ENCODE measurements around the gene TSGA10IP. TPM values are rescaled to one million over a fixed set of nuclear protein-coding genes. Genes with fewer than 3 reads are reported as not detected.
A peak's percentile ranks its signal among the peaks of the same experiment; 100 is the strongest.
"Not testable (repeated sequence)": the region's sequence is repeated elsewhere in the genome, so short reads cannot be mapped to it uniquely, and the experiment has no call there.

TSGA10IP gene
- total RNA-seq, 1 donor from 2014 or later, result not detected

DNA sequence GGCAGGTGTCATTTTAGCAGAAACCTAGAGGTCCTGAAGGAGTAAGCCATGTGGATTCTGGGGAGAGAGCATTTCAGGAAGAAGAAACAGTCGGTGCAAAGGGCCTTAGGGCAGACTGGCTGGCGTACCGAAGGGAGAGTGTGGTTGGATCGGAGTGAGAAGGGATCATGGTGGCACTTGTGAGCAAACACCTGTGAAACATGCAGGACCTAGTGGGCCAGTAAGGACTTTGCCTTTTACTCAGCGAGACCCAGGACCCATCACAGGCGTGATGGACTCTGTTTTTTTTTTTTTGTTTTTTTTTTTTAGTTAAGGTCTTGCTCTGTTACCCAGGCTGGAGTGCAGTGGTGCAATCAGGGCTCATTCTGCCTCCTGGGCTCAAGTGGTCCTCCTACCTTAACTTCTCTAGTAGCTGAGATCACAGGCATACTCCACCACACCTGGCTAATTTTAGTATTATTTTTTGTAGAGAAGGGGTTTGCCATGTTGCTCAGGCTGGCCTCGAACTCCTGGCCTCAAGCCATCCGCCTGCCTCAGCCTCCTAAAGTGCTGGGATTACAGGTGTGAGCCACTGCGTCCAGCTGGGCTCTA lies 3.5 kb upstream of the TSGA10IP start:
- intact Hi-C loops (cut with DNase I), result no loop called here
- DNase-seq (ENCODE audit: missing footprints) (no peak), ATAC-seq (no peak)

DNA sequence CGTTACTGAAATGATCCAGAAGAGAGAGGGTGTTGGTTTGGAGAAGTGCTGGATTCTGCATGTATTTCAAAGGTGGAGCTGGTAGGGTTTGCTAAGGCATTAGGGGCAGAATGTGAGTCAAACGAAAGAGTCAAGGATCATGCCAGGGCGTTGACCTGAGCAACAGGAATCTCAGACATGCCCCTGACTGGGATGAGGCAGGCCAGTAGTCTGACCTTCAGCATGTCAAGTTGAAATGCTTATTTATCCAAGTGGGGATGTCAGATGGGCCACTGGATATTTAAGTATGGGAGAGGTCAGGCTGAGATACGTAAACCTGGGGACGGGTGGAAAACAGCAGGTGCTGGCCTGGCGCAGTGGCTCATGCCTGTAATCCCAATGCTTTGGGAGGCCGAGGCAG lies 2.7 kb upstream of the TSGA10IP start:
- ATAC-seq (no peak), DNase-seq (ENCODE audit: missing footprints) (no peak)
- intact Hi-C loops (cut with DNase I), result no loop called here

DNA sequence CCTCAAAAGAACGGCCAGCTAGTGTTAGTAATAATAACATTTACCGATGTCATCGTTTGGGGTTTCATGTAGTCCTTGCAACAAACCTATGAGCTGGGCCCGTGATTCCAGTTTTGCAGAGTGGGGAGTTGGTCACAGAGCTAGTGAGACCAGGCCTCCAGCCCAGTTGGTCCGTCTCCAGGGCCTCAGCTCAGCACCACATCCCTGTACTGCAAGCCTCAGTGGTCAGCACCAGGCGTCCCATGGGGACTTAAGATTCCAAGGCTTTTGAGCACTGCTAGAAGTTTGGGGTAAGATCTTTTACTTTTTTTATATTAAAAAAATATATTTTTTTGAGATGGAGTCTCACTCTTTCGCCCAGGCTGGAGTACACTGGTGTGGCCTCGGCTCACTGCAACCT lies 1.1 kb upstream of the TSGA10IP start:
- ATAC-seq (no peak), DNase-seq (ENCODE audit: missing footprints) (no peak)
- intact Hi-C loops (cut with DNase I), result no loop called here

DNA sequence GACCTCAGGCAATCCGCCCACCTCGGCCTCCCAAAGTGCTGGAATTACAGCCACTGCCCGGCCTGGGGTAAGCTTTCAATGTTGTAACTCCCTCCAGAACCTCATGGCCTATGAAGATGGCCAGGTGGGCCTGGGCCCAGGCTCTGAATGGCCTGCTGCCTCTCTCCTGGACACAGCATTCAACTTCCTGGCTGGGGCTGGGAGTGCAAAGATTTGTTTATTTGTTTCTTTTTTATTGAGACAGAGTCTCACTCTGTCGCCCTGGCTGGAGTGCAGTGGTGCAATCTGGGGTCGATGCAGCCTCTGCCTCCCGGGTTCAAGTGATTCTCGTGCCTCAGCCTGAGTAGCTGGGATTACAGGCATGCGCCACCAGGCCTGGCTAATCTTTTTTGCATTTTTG lies 513 bp upstream of the TSGA10IP start:
- ATAC-seq (no peak), DNase-seq (ENCODE audit: missing footprints) (no peak)
- intact Hi-C loops (cut with DNase I), result no loop called here

DNA sequence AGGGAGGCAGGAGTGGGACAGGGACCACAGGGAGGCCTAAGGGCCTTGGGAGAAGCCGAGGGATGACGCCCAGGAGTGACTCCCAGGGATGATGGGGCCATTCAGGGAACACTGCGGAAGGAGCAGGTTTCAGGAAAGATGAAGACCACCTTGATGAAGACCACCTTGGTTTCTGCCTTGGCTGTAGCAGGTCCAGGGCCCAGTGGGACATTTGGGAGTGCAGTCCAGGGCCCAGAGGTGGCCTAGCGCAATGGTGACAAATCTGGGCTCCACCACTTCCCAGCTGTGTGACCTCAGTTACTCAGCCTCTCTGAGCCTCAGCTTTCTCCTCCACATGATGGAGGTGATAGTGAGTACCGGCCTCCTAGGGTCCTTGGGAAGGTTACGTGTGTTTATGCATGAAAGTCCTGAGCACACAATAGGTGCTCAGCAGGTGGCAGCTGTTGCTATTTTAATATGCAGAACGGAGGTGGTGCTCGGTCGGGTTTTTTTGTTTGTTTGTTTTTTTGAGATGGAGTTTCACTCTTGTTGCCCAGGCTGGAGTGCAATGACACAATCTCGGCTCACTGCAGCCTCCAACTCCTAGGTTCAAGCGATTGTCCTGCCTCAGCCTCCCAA lies 770 bp downstream of the TSGA10IP start:
- intact Hi-C loops (cut with DNase I), result no loop called here
- no peak for DNase-seq (ENCODE audit: missing footprints)
- ATAC-seq, result no peak

DNA sequence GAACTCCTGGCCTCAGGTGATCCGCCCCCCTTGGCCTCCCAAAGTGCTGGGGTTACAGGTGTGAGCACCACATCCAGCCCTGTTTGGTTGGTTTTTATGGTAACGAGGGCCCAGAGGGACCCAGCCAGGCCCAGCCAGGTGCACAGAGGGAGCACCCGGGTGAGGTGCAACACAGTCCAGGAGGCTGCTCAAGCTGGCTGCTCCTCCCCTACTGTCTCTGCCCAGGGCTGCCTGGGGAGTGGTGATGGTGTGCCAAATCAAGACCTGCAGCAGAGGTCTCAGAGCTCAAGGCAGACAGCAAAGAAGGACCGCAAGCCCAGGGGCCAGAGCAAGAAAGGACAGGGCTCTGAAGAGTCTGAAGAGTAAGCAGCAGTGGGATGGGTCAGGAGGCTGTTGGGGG lies 1.4 kb downstream of the TSGA10IP start:
- ATAC-seq (no peak), DNase-seq (ENCODE audit: missing footprints) (no peak)
- intact Hi-C loops (cut with DNase I), result no loop called here

DNA sequence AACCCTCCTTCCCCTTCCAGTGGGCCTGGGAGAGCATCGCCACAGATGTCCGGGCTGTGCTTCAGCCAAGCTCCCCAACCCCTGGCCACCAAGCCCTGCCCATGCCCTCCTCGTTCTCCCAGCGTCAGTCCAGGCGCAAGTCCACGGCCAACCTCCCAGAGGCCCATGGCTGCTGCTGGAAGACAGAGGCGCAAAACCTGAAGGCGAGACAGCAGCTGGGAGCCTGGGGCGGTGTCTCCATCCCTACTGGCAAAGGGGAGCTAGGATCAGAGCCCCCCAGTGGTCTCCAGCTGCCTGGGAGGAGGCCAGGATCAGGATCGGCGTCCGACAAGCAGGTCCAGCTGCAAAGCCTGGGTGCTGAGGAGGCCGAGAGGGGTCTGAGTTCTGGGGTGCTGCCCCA lies 1.9 kb downstream of the TSGA10IP start:
- DNase-seq (ENCODE audit: missing footprints) (no peak), ATAC-seq (no peak)
- intact Hi-C loops (cut with DNase I), result no loop called here

DNA sequence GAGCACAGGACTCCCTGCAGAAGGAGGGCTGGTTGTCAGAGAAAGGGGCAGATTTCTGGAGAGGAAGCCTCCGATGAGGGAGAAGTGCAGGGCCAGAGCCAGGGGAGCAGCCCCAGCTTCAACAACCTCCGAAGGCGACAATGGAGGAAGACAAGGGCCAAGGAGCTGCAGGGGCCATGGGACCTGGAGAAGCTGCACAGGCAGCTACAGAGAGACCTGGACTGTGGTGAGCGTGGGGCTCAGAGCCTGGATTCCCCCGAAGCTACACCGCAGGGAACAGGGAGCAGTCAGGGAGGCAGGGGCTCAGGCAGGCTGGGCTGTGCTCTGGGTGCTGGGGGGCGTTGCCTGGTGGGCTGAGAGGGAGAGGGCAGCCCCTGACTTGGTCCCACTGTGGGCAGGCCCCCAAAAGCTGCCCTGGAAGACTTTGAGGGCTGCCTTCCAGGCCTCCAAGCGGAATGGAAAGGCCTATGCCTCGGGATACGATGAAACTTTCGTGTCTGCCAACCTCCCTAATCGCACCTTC lies 2.4 kb downstream of the TSGA10IP start:
- intact Hi-C loops (cut with DNase I), result no loop called here
- DNase-seq (ENCODE audit: missing footprints), result no peak
- no peak for ATAC-seq

DNA sequence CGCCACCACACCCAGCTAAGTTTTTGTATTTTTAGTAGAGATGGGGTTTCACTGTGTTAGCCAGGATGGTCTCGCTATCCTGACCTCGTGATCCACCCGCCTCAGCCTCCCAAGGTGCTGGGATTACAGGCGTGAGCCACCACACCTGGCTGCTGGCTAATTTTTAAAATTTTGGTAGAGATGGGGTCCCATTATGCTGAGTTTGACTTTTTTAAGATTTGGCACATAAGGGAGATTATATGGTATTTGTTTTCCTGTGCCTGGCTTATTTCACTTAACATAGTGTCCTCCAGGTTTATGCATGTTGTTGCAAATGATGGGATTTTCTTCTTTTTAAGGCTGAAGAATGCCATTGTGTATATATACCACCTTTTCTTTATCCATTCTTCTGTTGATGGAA lies 5.4 kb downstream of the TSGA10IP start:
- ATAC-seq; DNase-seq (ENCODE audit: missing footprints); intact Hi-C loops (cut with DNase I): not testable (repeated sequence)

DNA sequence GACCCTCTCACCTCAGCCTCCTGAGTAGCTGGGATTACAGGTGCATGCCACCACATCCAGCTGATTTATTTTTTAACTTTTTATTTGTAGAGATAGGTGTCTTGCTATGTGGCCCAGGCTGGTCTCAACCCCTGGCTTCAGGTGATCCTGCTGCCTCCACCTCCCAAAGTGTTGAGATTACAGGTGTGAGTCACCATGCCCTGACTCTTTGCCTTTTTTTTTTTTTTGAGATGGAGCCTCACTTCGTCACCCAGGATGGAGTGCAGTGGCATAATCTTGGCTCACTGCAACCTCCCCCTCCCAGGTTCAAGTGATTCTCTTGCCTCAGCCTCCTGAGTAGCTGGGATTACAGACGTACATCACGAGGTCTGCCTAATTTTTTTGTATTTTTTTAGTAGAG lies 6.4 kb downstream of the TSGA10IP start:
- DNase-seq (ENCODE audit: missing footprints); ATAC-seq; intact Hi-C loops (cut with DNase I): not testable (repeated sequence)

DNA sequence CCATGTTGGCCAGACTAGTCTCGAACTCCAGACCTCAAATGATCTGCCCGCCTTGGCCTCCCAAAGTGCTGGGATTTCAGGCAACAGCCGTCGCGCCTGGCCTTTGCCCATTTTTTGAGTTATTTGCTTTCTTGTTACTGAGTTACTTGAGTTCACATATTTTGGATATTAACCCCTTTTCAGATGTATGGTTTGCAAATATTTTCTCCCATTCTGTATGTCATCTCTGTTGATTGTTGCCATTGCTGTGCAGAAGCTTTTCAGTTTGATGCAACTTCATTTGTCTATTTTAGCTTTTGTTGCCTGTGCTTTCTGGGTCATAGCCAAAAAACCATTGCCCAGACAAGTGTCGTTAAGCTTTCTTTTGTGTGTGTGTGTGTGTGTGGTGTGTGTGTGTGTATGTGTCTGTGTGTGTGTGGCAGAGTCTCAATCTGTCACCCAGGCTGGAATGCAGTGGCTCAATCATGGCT lies 6.8 kb downstream of the TSGA10IP start:
- DNase-seq (ENCODE audit: missing footprints), result no peak
- ATAC-seq, result no peak
- intact Hi-C loops (cut with DNase I), result no loop called here

DNA sequence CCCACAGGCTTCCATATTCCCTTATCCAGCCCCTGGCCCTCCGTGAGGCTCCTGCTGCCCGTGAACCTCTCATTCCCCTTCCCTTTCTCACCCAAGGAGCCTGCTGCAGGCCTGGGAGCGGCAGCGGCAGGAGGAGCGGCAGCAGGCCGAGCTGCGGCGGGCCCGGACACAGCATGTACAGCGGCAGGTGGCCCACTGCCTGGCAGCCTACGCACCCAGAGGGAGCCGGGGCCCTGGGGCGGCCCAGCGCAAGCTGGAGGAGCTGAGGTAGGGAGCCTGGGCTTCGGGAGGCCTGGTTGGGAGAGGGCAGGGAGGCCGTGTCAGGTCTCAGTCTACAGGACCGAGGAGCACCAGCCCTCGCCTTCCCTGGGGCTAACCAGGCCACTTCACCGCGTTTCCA lies 8.2 kb downstream of the TSGA10IP start:
- ATAC-seq, result no peak
- no peak for DNase-seq (ENCODE audit: missing footprints)
- intact Hi-C loops (cut with DNase I), result no loop called here

DNA sequence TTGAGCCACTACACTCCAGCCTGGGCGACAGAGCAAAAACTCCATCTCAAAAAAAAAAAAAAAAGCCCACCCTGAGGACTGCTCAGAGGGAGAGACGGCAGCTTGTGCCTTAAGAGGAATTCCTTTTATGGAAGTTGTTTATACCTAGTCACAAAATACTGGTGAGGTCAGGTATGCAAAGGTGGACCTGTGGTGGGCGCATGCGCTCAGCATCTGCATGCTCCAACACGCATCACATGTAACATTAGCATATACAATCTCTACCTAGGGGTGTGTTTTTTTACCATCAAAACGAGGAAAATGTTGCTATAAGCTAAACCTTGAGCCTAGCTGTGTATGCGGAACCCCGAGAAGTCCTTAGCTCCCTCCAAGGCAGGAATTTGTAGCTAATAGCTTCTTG lies 9.5 kb downstream of the TSGA10IP start:
- intact Hi-C loops (cut with DNase I), result no loop called here

DNA sequence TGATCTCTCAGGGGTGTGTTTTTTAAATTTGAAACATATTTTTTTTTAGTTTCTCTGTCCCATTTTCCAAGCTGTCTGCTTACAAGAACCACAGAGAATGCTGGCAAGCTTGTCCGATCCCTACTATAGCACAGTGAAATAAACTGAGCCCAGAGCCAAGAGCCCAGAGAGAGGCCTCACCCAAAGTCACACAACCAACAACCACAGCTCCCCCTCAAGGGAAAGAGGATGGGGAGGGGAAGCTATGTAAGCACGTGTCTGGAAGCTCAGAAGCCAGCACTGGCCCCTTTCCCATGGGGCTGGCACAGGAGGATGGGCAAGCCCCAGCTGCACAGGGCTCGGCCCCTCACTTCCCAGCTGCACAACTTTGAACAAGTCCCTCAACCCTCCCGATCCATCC lies 13.0 kb downstream of the TSGA10IP start:
- intact Hi-C loops (cut with DNase I), result no loop called here
- no peak for DNase-seq (ENCODE audit: missing footprints)
- ATAC-seq, result no peak

More for the DNA sequence above, 9.5 kb downstream of the TSGA10IP start:
- no peak for ATAC-seq
- no peak for DNase-seq (ENCODE audit: missing footprints)

DNA sequence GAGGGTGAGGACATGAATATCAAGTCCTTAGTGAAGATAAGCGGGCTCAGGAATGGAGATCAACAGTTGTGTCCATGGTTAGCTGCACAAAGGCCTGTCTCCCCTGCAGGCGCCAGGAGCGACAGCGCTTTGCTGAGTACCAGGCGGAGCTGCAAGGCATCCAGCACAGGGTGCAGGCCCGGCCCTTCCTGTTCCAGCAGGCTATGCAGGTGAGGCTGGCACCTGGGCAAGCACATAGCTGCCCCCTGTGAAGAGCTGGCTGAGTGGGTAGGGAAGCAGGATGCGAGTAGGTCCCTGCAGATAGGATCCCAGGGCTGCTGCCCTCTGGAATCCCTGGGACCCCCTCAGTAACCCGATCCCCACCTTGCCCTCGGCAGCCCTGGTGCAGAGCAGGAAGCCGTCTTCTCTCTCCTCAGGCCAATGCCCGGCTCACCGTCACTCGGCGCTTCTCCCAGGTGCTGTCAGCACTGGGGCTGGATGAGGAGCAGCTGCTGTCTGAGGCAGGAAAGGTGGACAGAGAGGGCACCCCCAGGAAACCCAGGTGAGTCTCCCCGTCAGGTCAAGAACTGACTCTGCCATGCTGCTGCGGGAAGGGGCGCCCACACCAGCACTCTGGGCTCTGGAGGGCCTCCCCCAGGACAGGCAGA lies 13.6 kb downstream of the TSGA10IP start:
- DNase-seq (ENCODE audit: missing footprints) (no peak), ATAC-seq (no peak)
- intact Hi-C loops (cut with DNase I), result no loop called here

DNA sequence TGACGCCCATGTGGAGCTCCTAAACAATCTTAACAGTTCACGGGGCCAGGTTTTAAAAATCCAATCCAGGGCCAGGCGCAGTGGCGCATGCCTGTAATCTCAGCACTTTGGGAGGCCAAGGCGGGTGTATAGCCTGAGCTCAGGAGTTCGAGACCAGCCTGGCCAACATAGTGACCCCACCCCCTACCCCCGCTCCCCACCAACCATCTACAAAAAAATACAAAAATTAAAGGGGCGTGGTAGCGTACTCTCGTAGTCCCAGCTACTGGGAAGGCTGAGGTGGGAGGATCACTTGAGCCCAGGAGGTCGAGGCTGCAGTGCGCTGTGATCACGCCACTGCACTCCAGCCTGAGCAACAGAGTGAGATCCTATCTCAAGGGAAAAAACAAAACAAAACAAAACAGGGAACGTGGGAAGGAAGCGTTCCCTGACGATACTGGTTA lies 15.6 kb downstream of the TSGA10IP start:
- ATAC-seq, result peak; percentile 0
- intact Hi-C loops (cut with DNase I), result loop anchor here (1.0 to 10.0 kb wide), 4 partner anchors 41 to 106 kb away; partner anchors contain the start of genes BANF1, C11orf68, CFL1 and DRAP1

DNA sequence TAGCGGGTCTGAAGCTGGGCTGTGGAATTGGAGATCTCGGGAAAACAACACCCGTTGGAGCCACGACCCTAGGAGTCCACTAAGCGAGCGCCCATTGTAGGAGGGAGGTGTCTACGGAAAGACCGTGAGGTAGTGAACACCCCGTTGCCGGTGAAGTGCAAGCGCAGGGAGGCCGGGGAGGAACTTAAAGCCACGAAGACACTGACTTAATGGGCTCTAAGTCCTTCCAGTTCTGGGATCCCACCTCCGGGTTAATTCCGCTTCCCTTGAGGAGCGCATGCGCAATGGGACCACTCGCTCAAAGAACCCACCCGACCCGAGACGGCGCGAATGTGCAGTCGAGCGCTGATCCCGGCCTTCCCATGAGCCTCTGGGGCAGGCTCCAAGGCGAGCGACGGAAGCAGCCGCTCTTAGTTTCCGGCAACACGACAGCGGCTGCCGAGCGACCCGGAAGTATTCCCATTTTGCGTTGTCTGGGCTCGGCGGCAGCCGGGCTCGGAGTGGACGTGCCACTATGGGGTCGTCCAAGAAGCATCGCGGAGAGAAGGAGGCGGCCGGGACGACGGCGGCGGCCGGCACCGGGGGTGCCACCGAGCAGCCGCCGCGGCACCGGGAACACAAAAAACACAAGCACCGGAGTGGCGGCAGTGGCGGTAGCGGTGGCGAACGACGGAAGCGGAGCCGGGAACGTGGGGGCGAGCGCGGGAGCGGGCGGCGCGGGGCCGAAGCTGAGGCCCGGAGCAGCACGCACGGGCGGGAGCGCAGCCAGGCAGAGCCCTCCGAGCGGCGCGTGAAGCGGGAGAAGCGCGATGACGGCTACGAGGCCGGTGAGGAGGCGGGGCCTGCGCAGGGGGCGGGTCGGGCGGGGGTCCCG lies 16.2 kb downstream of the TSGA10IP start, which contains the start of gene SART1:
Gene SART1 (plus strand): TSS at position 468 of the 874 bp plus-strand sequence. CDS start 47 bp downstream, at position 515.
- DNase-seq (ENCODE audit: missing footprints) (peak; percentile 99), ATAC-seq (peak; percentile 99)
- intact Hi-C loops (cut with DNase I), result loop anchor here (1.0 to 10.0 kb wide), 4 partner anchors 41 to 107 kb away; partner anchors contain the start of genes BANF1, C11orf68, CFL1 and DRAP1

More for the DNA sequence above, 15.6 kb downstream of the TSGA10IP start:
- no peak for DNase-seq (ENCODE audit: missing footprints)

DNA sequence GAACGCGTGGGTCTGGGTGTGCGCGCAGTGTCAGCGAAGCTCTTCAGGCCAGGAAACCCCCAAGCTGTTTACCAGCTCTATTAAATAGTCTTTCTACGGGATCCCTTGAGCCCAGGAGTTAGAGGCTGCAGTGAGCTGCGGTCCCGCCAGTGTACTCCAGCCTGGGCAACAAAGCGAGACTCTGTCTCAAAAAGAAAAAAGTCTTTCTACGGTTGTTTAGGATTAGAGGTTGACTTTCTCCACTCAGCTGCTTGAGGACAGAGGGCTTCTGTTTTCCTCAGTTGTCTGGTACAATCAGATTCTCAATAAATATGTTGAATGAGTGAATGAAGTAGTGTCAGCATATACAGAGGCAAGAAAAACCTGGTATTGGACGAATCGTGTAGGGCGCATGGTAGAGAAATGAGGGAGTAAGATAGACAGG lies 16.9 kb downstream of the TSGA10IP start:
- intact Hi-C loops (cut with DNase I), result loop anchor here (10.0 kb wide), 1 partner anchor 107 kb away; the partner anchor contains the start of gene CFL1
- no peak for ATAC-seq
- no peak for DNase-seq (ENCODE audit: missing footprints)
